Suppressor macrophage treated with lipopolysaccharide for 1 hour (primary cell): Measurements from ENCODE around the gene FBXO11.
"Not testable (repeated sequence)": the region's sequence is repeated elsewhere in the genome, so short reads cannot be mapped to it uniquely, and the experiment has no call there.

Source experiments
- DNase-seq, 3 donors: peaks; one replicate each; pipeline ENCODE4 v3.0.0-alpha.2; 2020 to 2022

The FBXO11 gene

GRCh38 chr2:47897883-47898731 lies 8.2 kb downstream of the FBXO11 start:
- DNase-seq = peak; percentile 40 to 85 (median 81)

DNA sequence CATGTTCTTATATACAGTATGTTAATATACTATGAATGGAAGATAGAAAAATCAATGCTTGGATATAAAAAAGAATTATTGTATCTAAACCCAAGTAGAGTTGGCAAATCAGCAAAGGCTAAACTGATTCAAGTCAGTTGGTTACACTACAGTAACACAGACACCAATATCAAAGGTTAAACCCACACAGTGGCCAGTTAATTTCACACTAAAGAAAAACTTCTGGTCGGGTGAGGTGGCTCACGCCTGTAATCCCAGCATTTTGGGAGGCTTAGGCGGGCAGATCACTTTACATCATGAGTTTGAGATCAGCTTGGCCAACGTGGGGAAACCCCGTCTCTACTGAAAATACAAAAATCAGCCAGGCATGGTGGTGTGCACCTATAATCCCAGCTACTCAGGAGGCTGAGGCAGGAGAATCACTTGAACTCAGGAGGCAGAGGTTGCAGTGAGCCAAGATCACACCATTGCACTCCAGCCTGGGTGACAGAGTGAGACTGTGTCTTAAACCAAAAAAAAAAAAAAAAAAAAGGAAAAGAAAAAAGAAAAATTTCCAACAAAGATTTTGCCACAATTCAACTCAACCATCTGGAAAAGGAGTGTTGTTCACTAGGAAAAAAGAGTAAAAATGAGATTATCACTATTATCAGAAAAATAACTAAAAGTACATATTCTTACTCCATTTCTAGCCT lies 9.0 kb downstream of the FBXO11 start:
- peak; percentile 39 to 44 (median 41) for DNase-seq

DNA sequence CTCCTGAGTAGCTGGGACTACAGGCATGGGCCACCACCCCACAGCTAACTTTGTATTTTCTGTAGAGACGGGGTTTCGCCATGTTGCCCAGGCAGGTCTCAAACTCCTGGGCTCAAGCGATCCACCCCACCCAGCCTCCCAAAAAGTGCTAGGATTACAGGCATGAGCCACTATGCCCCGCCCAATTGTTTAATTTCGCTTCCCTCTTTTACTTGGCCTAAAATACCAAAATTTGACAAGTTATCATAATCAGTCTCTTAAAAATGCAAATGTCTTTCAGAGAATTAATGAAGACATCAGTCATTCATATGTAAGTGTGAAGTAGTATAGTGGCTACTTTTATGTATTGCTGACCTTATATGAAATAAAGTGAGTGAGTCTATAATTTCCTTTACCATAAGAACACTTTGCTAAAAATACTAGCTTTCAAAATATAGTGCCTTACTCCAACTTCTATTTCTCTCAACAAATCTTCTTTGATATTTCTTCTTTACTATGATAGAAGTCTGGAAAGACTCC lies 9.8 kb downstream of the FBXO11 start:
- peak; percentile 16 to 44 (median 40) for DNase-seq

DNA sequence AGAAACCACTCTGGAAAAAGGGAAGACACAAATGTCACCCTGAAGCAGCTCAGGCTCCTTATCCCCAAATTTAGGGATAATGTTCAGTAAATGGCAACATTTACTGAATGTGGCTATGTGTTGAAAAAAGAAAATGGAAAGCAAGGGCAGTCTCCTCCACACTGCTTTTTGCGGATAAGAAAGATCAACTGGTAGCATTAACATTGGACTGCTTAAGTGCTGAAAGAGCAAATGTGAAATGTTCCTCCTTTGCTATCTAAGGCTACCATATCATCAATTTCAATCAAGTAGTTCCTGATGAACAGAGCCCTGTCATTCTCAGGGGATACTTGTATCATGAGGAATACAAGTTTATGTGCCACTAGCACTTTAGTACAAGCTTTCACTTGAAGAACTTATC lies 12.5 kb downstream of the FBXO11 start:
- DNase-seq = no peak

DNA sequence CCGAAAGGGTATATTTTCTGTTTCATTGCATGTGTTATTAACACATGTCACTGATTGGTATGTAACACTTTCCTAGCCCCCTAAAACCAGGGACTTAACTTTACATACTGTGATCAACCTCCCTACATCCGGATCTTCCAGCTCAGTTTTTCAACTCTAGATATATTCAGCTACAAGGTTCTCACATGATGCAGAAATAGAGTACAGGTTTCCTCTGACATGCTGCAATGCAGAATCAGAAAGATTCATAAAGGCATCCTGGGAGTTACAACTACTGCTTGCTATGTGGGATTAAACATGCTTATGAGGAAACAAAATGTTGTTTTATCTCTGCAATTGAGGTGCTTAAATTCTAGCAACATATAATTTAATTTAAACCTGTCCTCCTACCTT lies 14.0 kb downstream of the FBXO11 start:
- no peak for DNase-seq

- no peak for DNase-seq
Measured at GRCh38 chr2:47891369-47892337, 14.6 kb downstream of the FBXO11 start.

GRCh38 chr2:47890711-47891368 lies 15.5 kb downstream of the FBXO11 start:
- no peak for DNase-seq

DNA sequence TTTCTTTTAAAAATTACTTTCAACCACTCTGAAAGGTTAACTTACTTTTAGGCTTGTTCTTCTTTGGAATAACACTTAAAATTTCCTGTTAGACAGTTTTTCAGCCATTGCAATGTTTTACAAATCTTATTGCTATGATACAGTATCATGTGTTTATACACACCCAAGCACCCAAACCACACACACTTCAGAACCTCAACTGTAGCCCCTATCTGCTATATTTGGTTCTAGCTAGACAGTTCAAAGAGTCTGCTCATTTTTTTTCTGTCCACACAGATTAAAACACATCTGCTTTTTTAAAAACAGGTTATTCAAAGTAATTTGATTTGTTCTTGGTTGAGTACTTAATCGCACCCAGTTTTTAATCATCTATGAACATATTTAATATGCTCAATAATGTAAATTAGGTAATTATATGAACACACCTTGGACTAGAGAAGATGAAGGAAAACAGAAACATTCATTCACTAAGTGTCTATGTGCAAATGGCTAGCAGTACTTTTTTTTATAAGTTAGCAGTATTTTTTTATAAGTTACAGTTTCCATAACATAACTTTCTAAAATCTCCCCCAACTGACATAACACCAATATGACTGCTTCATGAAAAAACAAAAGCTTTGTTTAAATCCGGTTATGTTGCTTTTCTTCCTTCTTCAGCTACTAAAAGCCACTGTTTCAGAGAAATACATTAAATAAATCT lies 17.6 kb downstream of the FBXO11 start:
- no peak for DNase-seq

- no peak for DNase-seq
Measured at GRCh38 chr2:47876912-47877311, 29.4 kb downstream of the FBXO11 start.

DNA sequence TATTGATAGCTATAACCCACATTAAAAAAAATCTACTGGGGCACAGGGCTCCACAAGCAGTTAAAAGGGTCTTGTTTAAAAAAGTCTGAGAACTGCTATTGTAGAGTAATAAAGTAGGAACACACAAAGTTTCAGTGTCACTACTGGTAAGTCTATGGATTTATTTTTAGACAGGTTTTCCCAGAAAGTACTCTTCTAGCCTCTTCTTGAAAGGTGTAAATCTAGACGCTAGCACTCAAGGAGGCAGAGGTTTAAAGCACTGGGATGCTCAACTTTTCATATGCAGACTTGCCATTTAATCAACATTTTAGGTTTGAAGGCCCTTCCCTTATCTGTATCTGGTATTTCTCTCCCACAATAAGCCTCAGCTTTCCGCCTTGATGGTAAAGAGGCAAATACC lies 33.4 kb downstream of the FBXO11 start:
- DNase-seq = no peak

DNA sequence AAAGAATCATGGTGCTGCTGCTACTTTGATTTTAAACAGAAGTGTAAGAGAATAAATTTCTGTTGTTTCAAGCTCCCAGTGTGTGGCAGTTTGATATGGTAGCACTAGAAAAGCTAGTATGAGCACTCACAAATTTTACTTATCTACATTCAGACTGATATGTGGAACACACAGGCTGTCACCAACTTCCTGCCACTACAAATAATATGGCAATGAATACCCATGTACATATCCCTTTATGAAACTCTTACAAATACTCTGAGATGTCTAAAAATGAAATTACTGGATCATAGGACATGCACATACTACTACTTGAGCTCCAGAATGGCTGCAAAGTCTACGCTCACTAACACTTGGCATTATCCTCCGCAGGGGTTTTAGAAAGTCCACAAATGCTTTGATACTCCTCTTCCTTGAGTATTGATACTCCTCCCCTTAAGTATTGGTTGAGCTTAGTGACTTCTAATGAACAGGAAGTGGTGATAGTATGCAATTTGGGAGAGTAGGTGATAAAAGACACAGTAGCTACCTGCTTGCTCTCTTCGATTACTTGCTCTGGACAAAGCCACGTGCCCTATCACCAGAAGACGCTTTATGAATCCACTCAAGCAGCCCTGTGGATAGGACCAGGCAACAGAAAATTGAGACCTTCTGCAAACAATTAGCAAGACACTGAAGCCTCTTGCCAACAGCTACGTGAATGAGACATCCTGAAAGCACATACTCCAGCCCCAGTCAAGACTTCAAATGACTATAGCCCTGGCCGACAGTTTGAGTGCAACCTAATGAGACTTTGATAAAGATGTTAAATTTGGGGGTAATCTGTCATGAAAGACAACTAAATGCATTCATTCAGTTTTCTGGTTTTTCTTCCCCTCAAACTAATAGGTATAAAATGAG lies 35.4 kb downstream of the FBXO11 start:
- DNase-seq = no peak

DNA sequence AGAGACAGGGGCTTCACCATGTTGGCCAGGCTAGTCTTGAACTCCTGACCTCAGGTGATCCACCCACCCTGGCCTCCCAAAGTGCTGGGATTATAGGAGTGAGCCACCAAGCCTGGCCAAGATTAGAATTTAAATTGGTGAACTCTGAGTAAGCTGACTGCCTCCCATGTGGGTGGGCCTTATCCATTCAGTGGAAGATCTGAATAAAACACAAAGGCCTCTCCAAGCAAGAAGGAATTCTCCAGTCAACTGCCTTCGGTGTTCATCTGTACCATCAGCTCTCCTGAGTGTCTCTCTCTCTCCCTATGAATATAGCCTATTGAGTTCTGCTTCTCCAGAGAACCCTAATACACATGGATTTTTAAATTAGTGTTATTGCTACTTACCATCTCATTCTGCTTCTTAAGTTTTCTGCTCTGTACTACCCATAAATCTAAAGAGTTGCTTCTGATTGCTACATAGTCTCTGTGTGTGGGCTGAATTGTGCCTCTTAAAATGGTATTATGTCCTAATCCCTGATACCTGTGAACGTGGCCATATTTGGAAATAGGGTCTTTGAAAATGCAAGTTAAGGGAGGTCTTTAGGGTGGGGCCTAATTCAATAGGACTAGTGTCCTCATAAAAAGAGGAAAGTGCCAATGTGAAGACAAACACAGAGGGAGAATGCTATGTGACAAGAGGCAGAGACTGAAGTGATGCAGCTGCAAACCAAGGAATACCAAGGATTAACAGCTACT lies 36.3 kb downstream of the FBXO11 start:
- no peak for DNase-seq

GRCh38 chr2:47868611-47869352 lies 37.5 kb downstream of the FBXO11 start:
- no peak for DNase-seq

GRCh38 chr2:47867205-47867604 lies 39.1 kb downstream of the FBXO11 start:
- DNase-seq = peak; percentile 49 to 77 (median 53)

- DNase-seq = no peak
Measured at GRCh38 chr2:47864566-47864965, 41.7 kb downstream of the FBXO11 start.

DNA sequence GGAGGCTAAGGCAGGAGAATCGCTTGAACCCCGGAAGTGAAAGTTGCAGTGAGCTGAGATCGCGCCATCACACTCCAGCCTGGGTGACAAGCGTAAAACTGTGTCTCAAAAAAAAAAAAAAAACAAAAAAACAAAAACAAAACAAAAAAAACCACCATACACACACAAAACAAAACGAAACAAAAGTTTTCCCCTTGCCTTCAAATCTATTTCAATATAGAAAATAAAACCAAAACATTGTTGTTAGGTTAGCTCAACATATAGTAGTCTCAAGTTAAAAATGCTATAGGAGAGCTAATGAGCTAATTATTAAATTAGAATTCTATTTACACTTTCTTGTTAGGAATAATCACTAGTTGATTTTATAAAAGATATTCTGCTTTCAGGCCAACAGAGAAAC lies 43.3 kb downstream of the FBXO11 start:
- DNase-seq = no peak

DNA sequence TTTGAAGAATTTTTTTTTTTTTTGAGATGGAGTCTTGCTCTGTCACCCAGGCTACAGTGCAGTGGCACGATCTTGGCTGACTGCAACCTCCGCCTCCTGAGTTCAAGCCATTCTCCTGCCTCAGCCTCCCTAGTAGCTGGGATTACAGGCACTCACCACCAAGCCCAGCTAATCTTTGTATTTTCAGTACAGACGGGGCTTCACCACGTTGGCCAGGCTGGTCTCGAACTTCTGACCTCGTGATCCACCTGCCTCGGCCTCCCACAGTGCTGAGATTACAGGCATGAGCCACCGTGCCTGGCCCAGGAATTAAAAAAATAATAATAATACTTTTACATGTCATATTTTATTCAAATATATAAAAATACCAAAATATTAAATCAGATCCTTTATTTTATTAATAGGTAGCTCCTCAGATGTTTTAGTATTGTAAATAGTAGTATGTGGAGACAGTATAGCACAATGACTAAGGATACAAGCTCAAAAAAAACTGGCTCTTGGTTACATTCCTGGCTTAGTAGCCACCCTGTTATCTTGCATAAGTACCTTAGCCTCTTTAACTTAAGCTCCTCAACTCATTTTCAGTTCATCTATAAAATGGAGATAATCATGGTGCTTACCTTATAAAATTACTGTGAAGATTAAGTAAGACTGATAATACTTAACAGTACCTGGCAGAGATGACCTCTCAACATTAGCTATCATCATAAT lies 53.1 kb downstream of the FBXO11 start:
- not testable (repeated sequence) for DNase-seq

DNA sequence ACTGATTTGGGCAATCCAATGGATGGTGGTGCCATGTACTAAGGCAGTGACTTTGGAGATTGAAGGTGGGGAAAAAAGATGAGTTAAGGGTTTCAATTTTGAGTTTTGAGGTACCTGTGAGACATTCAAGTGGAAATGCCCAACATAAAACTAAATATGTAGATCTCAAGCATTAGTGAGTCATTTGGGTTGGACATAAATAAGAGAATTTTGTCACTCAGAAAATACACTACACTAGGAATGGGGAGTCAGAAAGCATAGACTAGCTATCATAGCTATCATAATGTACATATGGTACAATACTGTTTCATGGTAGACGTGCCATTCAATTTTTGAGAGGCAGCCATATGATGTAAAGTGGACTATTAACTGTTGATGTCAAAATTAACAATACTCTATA lies 56.1 kb downstream of the FBXO11 start:
- no peak for DNase-seq
